ENCODE results near the gene ANO10. TPM values are rescaled to one million over a fixed set of nuclear protein-coding genes. Genes with fewer than 3 reads are reported as not detected.

The ANO10 gene
- total and polyA plus RNA-seq, 4 donors, result 19.9 to 33.2 (median 25.3) TPM

DNA sequence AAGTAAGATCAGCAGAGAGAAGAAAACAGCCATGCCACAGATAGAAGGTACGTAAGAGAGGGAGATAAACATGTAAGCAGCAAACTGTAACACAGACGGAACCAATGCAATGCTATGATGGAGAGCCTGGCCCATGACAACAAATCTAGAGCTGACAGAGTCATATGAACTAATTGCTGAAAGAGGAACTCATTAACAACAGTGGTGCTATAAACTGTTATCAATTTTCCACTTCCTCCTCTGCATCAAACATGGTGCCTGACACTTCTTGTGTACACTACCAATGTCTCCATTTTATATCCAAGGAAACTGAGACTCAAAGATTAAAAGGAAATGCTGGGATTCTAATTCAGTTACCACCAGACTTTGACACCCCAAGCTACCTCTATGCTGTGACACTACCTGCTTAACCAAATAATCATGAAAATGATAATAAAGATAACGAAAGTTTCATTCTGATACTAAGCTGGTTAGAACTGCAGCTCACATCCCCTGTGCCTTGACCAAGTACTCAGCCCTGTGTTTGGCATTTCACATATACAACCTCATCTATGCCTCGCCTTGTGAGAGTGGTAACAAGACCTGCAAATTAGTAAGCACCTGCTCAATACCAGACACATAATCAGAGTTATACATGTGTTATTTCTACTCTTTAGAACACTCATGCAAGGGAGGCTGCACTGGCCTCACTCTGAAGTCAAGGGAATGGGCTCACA, 79.3 kb downstream of the ANO10 start:
- Histone ChIP-seq H3K36me3 (ENCODE audit: control insufficient read depth in 4 of 4, insufficient read depth in 4 of 4, low read length in 4 of 4) (peaks cover 0 to 7% (median under 1%) of the 10 kb centered on the region in 4 donors), H3K27me3 (ENCODE audit: control insufficient read depth in 3 of 3, insufficient read depth in 3 of 3, low read length in 2 of 3) (no peaks in the 10 kb centered on the region), H3K4me1 (ENCODE audit: control insufficient read depth in 5 of 5, insufficient read depth in 5 of 5, low read length in 5 of 5) (peaks cover 0 to 11% (median 0%) of the 10 kb centered on the region in 5 donors), H3K9me3 (ENCODE audit: control insufficient read depth in 4 of 4, insufficient read depth in 3 of 4, low read length in 3 of 4) (no peaks in the 10 kb centered on the region), H3K4me3 (no peak overlapping the region), H3K9ac (ENCODE audit: insufficient read depth in 1 of 2, low read length in 2 of 2) (no peak overlapping the region), H3K27ac (ENCODE audit: low read depth in 1 of 2, low read length in 1 of 2) (no peak overlapping the region)
- DNase-seq (no peak), ATAC-seq (ENCODE audit: insufficient read depth, low FRiP score) (no peak)
- WGBS, 2 donors, result 79 to 90% methylated on average over 4 of the region's 4 CpGs
- TF ChIP-seq, protein P1, sequence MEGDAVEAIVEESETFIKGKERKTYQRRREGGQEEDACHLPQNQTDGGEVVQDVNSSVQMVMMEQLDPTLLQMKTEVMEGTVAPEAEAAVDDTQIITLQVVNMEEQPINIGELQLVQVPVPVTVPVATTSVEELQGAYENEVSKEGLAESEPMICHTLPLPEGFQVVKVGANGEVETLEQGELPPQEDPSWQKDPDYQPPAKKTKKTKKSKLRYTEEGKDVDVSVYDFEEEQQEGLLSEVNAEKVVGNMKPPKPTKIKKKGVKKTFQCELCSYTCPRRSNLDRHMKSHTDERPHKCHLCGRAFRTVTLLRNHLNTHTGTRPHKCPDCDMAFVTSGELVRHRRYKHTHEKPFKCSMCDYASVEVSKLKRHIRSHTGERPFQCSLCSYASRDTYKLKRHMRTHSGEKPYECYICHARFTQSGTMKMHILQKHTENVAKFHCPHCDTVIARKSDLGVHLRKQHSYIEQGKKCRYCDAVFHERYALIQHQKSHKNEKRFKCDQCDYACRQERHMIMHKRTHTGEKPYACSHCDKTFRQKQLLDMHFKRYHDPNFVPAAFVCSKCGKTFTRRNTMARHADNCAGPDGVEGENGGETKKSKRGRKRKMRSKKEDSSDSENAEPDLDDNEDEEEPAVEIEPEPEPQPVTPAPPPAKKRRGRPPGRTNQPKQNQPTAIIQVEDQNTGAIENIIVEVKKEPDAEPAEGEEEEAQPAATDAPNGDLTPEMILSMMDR (IDR thresholded peaks at IDR 0.05; ENCODE audit: control extremely low read depth, extremely low read depth), result no peak

DNA sequence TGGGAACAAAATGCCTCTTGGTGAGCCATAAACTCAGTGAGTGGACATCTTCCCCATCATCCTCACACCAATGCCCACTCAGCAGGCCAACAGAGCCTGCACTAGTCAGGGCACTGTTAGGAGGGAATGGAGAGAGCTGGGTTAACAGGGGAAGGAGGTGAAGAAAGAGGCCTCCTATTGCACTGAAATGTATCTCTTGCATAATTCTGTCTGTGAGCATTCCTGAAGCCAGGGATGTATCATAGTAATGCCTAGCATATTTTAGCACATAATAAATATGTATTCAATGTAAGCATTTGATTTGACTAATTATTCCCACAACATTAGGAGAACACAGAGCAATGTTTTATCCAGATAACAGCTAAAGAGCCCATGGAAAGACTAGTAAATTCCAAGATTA, 81.2 kb downstream of the ANO10 start:
- TF ChIP-seq, protein P1 (IDR thresholded peaks at IDR 0.05; ENCODE audit: control extremely low read depth, extremely low read depth), result no peak
- Histone ChIP-seq H3K4me1 (ENCODE audit: control insufficient read depth in 5 of 5, insufficient read depth in 5 of 5, low read length in 5 of 5) (peaks cover 0 to 11% (median 0%) of the 10 kb centered on the region in 5 donors), H3K27me3 (ENCODE audit: control insufficient read depth in 3 of 3, insufficient read depth in 3 of 3, low read length in 2 of 3) (no peaks in the 10 kb centered on the region), H3K36me3 (ENCODE audit: control insufficient read depth in 4 of 4, insufficient read depth in 4 of 4, low read length in 4 of 4) (no peaks in the 10 kb centered on the region), H3K9ac (ENCODE audit: insufficient read depth in 1 of 2, low read length in 2 of 2) (no peak overlapping the region), H3K9me3 (ENCODE audit: control insufficient read depth in 4 of 4, insufficient read depth in 3 of 4, low read length in 3 of 4) (no peaks in the 10 kb centered on the region), H3K27ac (ENCODE audit: low read depth in 1 of 2, low read length in 1 of 2) (no peak overlapping the region), H3K4me3 (no peak overlapping the region)
- ATAC-seq (ENCODE audit: insufficient read depth, low FRiP score) (no peak), DNase-seq (no peak)

DNA sequence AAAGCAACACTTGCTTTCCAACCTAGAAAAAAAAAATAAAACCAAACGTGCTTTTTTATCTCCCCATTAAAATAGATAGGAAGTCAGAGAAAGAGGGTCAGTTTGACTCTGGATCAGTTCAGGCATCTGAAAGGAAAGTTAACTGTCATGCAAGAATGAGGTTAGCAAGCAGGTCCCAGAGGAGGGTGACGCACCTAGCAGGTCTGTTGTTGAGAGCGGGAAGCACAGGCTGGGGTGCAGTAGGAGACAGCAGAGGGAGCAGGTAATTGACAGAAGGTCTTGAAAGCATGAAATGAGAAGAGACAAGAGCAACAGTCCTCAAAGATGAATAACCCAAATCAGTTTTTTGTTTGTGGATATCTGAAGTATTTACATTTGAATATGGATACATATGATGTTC, 82.5 kb downstream of the ANO10 start:
- WGBS, 2 donors, result 63 to 64% methylated on average over 3 of the region's 3 CpGs
- DNase-seq (no peak), ATAC-seq (ENCODE audit: insufficient read depth, low FRiP score) (no peak)
- Histone ChIP-seq H3K36me3 (ENCODE audit: control insufficient read depth in 4 of 4, insufficient read depth in 4 of 4, low read length in 4 of 4) (no peaks in the 10 kb centered on the region), H3K4me3 (no peak overlapping the region), H3K4me1 (ENCODE audit: control insufficient read depth in 5 of 5, insufficient read depth in 5 of 5, low read length in 5 of 5) (peaks cover 0 to 11% (median 0%) of the 10 kb centered on the region in 5 donors), H3K9me3 (ENCODE audit: control insufficient read depth in 4 of 4, insufficient read depth in 3 of 4, low read length in 3 of 4) (no peaks in the 10 kb centered on the region), H3K9ac (ENCODE audit: insufficient read depth in 1 of 2, low read length in 2 of 2) (no peak overlapping the region), H3K27ac (ENCODE audit: low read depth in 1 of 2, low read length in 1 of 2) (no peak overlapping the region), H3K27me3 (ENCODE audit: control insufficient read depth in 3 of 3, insufficient read depth in 3 of 3, low read length in 2 of 3) (no peaks in the 10 kb centered on the region)
- TF ChIP-seq, protein P1 (IDR thresholded peaks at IDR 0.05; ENCODE audit: control extremely low read depth, extremely low read depth), result no peak

DNA sequence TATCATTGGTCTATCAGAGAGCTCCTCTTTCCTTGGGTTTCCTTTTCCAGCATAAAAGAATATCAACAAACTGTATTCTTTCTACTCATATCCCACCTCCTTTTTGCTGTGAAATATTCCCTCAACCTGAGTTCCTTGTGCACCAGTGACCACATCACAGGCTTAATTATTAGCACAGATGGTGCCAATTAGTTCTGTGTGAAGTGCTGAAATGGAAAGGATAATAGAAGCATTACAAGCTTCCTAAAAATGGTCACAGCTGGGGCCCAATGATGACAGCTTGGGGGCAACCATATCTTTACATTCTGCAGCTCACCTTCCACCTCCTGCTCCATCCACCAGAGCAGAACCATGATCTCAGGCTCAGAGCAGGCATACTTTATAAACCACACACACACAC, 84.6 kb downstream of the ANO10 start:
- H3K9ac ChIP-seq (ENCODE audit: insufficient read depth in 1 of 2, low read length in 2 of 2), result no peak overlapping the region
- no peaks in the 10 kb centered on the region for H3K36me3 ChIP-seq (ENCODE audit: control insufficient read depth in 4 of 4, insufficient read depth in 4 of 4, low read length in 4 of 4)
- H3K9me3 ChIP-seq (ENCODE audit: control insufficient read depth in 4 of 4, insufficient read depth in 3 of 4, low read length in 3 of 4), result no peaks in the 10 kb centered on the region
- no peaks in the 10 kb centered on the region for H3K27me3 ChIP-seq (ENCODE audit: control insufficient read depth in 3 of 3, insufficient read depth in 3 of 3, low read length in 2 of 3)
- no peak overlapping the region for H3K27ac ChIP-seq (ENCODE audit: low read depth in 1 of 2, low read length in 1 of 2)
- TF ChIP-seq, protein P1 (IDR thresholded peaks at IDR 0.05; ENCODE audit: control extremely low read depth, extremely low read depth), result no peak
- no peak overlapping the region for H3K4me3 ChIP-seq
- H3K4me1 ChIP-seq (ENCODE audit: control insufficient read depth in 5 of 5, insufficient read depth in 5 of 5, low read length in 5 of 5), result peaks cover 0 to 11% (median 0%) of the 10 kb centered on the region in 5 donors
- no peak for ATAC-seq (ENCODE audit: insufficient read depth, low FRiP score)
- DNase-seq, result no peak
